HCT116 (cell line): Measurements from ENCODE around the gene RNF225. TPM values are rescaled to one million over a fixed set of nuclear protein-coding genes. Genes with fewer than 3 reads are reported as not detected.

Experiments
- ATAC-seq: fragments of 200-7000 bp; cut with Tn5 transposase; 2 replicates; pipeline ENCODE4 v1.9.1; 2020; ENCODE audit warnings: mild to moderate bottlenecking, moderate library complexity
- BruUV-seq: library from RNA; stranded (reverse); fragments of 400-500 nt; replicated peaks from 2 replicates; lab custom pipeline; 2021; lab: Mats Ljungman, UMichigan
- CTCF ChIA-PET: fragments of 300-600 bp; sonication (Branson Sonifier 250); formaldehyde crosslinking; loops from one replicate; lab custom pipeline; 2021; ENCODE audit warnings: antibody characterized with exemption; lab: Charles Lee
- POLR2A ChIA-PET: fragments of 300-600, 350-600 bp; sonication (Branson Sonifier 250); formaldehyde crosslinking; loops from one replicate; lab custom pipeline; 2021; ENCODE audit warnings: antibody characterized with exemption; lab: Charles Lee
- RAD21 ChIA-PET, 2 experiments: fragments of 300-600 bp; sonication (Branson Sonifier 250); formaldehyde crosslinking; loops; one replicate each; lab custom pipeline; 2023; ENCODE audit warnings: low total read pairs in 2 of 2; ENCODE audit not compliant: uncharacterized antibody in 2 of 2, unreplicated experiment in 2 of 2, low non-redundant PET in 1 of 2; lab: Charles Lee
- DNase-seq: peaks from one replicate; pipeline ENCODE4 v3.0.0-alpha.2; 2010; ENCODE audit warnings: low read depth, low spot score
- H2AFZ ChIP-seq: fragments of 200-600 bp; shearing (Covaris generic), sonication (generic); 2 replicates; pipeline ENCODE4 v1.6.1; 2017; ENCODE audit warnings: low read depth, mixed run types, mixed read lengths, antibody characterized with exemption, low read length; ENCODE audit not compliant: poor library complexity, severe bottlenecking
- H3K27ac ChIP-seq: 2 replicates; pipeline ENCODE4 v1.5.1; 2012; ENCODE audit warnings: low read depth, low read length
- H3K27me3 ChIP-seq: fragments of 200-600 bp; sonication (generic); 2 replicates; pipeline ENCODE4 v1.6.1; 2016; ENCODE audit warnings: mixed run types, low read length, mixed read lengths; ENCODE audit not compliant: insufficient read depth
- H3K36me3 ChIP-seq, 2 experiments: fragments of 200-500 bp in 1 of 2; fragments of 200-600 bp in 1 of 2; sonication (Bioruptor generic) in 1 of 2; sonication (generic) in 1 of 2; 2 replicates each; pipeline versions ENCODE4 v1.5.1 to v1.6.1; 2014 to 2016; ENCODE audit warnings: low read length in 2 of 2, inconsistent platforms in 1 of 2, mixed read lengths in 1 of 2, mixed run types in 1 of 2; ENCODE audit not compliant: insufficient read depth in 2 of 2, control insufficient read depth in 1 of 2
- H3K4me1 ChIP-seq, 2 experiments: fragments of 200-600 bp in 1 of 2; sonication (generic) in 1 of 2; 2 replicates each; pipeline versions ENCODE4 v1.5.1 to v1.6.1; 2012 to 2017; ENCODE audit warnings: low read length in 2 of 2, inconsistent platforms in 1 of 2, mild to moderate bottlenecking in 1 of 2, mixed read lengths in 1 of 2, mixed run types in 1 of 2, moderate library complexity in 1 of 2; ENCODE audit not compliant: insufficient read depth in 2 of 2, control insufficient read depth in 1 of 2
- H3K4me2 ChIP-seq: fragments of 200-600 bp; sonication (generic); 2 replicates; pipeline ENCODE4 v1.6.1; 2017; ENCODE audit warnings: mixed run types, low read length, mixed read lengths
- H3K4me3 ChIP-seq, 2 experiments: fragments of 200-600 bp in 1 of 2; sonication (generic) in 1 of 2; replicated peaks in 1 of 2; 2 replicates each; pipeline ENCODE4 v1.5.1; 2011 to 2016; ENCODE audit warnings: low read length in 2 of 2, control low read depth in 1 of 2, low read depth in 1 of 2, mild to moderate bottlenecking in 1 of 2, mixed read lengths in 1 of 2, mixed run types in 1 of 2
- H3K79me2 ChIP-seq: fragments of 200-600 bp; sonication (generic); 2 replicates; pipeline ENCODE4 v1.6.1; 2017; ENCODE audit warnings: mild to moderate bottlenecking, mixed run types, low read length, moderate library complexity, mixed read lengths; ENCODE audit not compliant: insufficient read depth
- H3K9ac ChIP-seq: fragments of 200-600 bp; sonication (generic); 2 replicates; pipeline ENCODE4 v1.6.1; 2016; ENCODE audit warnings: low read length, mixed read lengths
- H3K9me2 ChIP-seq: fragments of 200-600 bp; sonication (generic), shearing (Covaris generic); 2 replicates; pipeline ENCODE4 v1.6.1; 2017; ENCODE audit warnings: mixed run types, mild to moderate bottlenecking, moderate library complexity; ENCODE audit not compliant: insufficient read depth
- H3K9me3 ChIP-seq, 2 experiments: fragments of 200-500 bp in 1 of 2; fragments of 200-600 bp in 1 of 2; sonication (Bioruptor generic) in 1 of 2; sonication (generic) in 1 of 2; 2 replicates each; pipeline ENCODE4 v1.6.1; 2014 to 2017; ENCODE audit warnings: low read length in 2 of 2, mixed read lengths in 2 of 2, inconsistent platforms in 1 of 2, low read depth in 1 of 2, mild to moderate bottlenecking in 1 of 2, mixed run types in 1 of 2, moderate library complexity in 1 of 2; ENCODE audit not compliant: control insufficient read depth in 1 of 2, insufficient read depth in 1 of 2
- H4K20me1 ChIP-seq: fragments of 200-600 bp; sonication (generic), shearing (Covaris generic); 2 replicates; pipeline ENCODE4 v1.6.1; 2017; ENCODE audit warnings: mixed run types, mild to moderate bottlenecking, moderate library complexity; ENCODE audit not compliant: insufficient read depth
- CBX3 ChIP-seq: IDR thresholded peaks from 2 replicates; pipeline ENCODE4 v1.6.1; 2012; ENCODE audit warnings: low read depth
- EZH2 ChIP-seq: fragments of 200-600 bp; sonication (generic); IDR thresholded peaks from 2 replicates; pipeline ENCODE4 v1.6.1; 2017; ENCODE audit warnings: antibody characterized with exemption, mixed run types
- EZH2phosphoT487 ChIP-seq: fragments of 200-600 bp; IDR thresholded peaks from 2 replicates; pipeline ENCODE4 v1.6.1; 2018; ENCODE audit warnings: antibody characterized with exemption, borderline replicate concordance
- RAD21 ChIP-seq: IDR thresholded peaks from 2 replicates; pipeline ENCODE4 v1.6.1; 2012; ENCODE audit warnings: low read depth, mild to moderate bottlenecking
- SIN3A ChIP-seq: IDR thresholded peaks from 2 replicates; pipeline ENCODE4 v1.6.1; 2012; ENCODE audit warnings: low read depth
- SP1 ChIP-seq: IDR thresholded peaks from 2 replicates; pipeline ENCODE4 v1.6.1; 2012; ENCODE audit warnings: low read depth
- SRF ChIP-seq: IDR thresholded peaks from 2 replicates; pipeline ENCODE4 v1.6.1; 2012; ENCODE audit warnings: low read depth
- YY1 ChIP-seq: IDR thresholded peaks from 2 replicates; pipeline ENCODE4 v1.6.1; 2011; ENCODE audit warnings: low read length, low read depth, moderate library complexity, mild to moderate bottlenecking; ENCODE audit not compliant: insufficient replicate concordance; ENCODE audit errors: extremely low read depth
- ZFX ChIP-seq: fragments of 450-650 bp; IDR thresholded peaks from 2 replicates; pipeline ENCODE4 v1.6.1; 2017
- ZNF274 ChIP-seq: fragments of 200-500 bp; sonication (Bioruptor generic); IDR thresholded peaks from 2 replicates; pipeline ENCODE4 v1.6.1; 2014; ENCODE audit warnings: mild to moderate bottlenecking, low read depth, low read length, inconsistent platforms
- intact Hi-C: fragments of 100-400 bp; cut with micrococcal nuclease; formaldehyde crosslinking; loops from 2 replicates; pipeline ENCODE4 v1.10.0; 2022
- total RNA-seq: library from RNA; stranded (reverse); gene quantifications from one replicate; pipeline ENCODE4 v1.2.1, GENCODE V29; 2021; ENCODE audit not compliant: unreplicated experiment

RNF225 gene
- total RNA-seq, 1 experiment from 2014 or later, result 1.2 TPM

- H4K20me1 ChIP-seq, result no peaks in the 10 kb centered on the region
- TF ChIP-seq RAD21, result no peak
- BruUV-seq, result no TSS peak
- no peaks in the 10 kb centered on the region for H3K9me3 ChIP-seq
- H3K4me1 ChIP-seq, result no peaks in the 10 kb centered on the region
- H3K4me3 ChIP-seq, result no peak overlapping the region
- H3K36me3 ChIP-seq, result no peaks in the 10 kb centered on the region
- H3K27ac ChIP-seq, result no peak overlapping the region
- ChIA-PET CTCF (no interaction called here), RAD21 (no interaction called here), POLR2A (interaction anchor here (1.9 kb wide), 1 partner anchor 7 kb away, joined by 6 read pairs; the partner anchor contains the start of gene ZNF497)
- no peaks in the 10 kb centered on the region for H3K79me2 ChIP-seq
- no peaks in the 10 kb centered on the region for H3K9me2 ChIP-seq
- H3K27me3 ChIP-seq, result no peaks in the 10 kb centered on the region
- H2AFZ ChIP-seq, result no peak overlapping the region
- ATAC-seq, result no peak
- intact Hi-C loops, result no loop called here
- no peak overlapping the region for H3K4me2 ChIP-seq
- no peak for DNase-seq
- no peak overlapping the region for H3K9ac ChIP-seq
These were observed 40.1 kb upstream of the RNF225 start for GRCh38 chr19:58355215-58355796.

- POLR2A ChIA-PET, result no interaction called here
- no peak for TF ChIP-seq ZFX
- TF ChIP-seq YY1, result no peak
- TF ChIP-seq SIN3A, result no peak
- TF ChIP-seq EZH2, result no peak
- no peak for TF ChIP-seq CBX3
- TF ChIP-seq SP1, result no peak
- no peak for TF ChIP-seq ZNF274
- no peak for TF ChIP-seq EZH2phosphoT487
- no peak for TF ChIP-seq RAD21
- no peak for TF ChIP-seq SRF
- TF ChIP-seq, all 23 proteins: peak for 0
- BruUV-seq, result no TSS peak
- H3K36me3 ChIP-seq, result no peaks in the 10 kb centered on the region
- CTCF ChIA-PET, result no interaction called here
- intact Hi-C loops, result no loop called here
- H3K27me3 ChIP-seq, result no peaks in the 10 kb centered on the region
- no peaks in the 10 kb centered on the region for H3K9me3 ChIP-seq
- H3K27ac ChIP-seq, result no peak overlapping the region
- H3K79me2 ChIP-seq, result no peaks in the 10 kb centered on the region
- no peak overlapping the region for H3K9ac ChIP-seq
- H4K20me1 ChIP-seq, result no peaks in the 10 kb centered on the region
- no peak overlapping the region for H2AFZ ChIP-seq
- DNase-seq, result no peak
- no peaks in the 10 kb centered on the region for H3K9me2 ChIP-seq
- RAD21 ChIA-PET, result no interaction called here
- no peak for ATAC-seq
- H3K4me3 ChIP-seq, result no peak overlapping the region
- H3K4me1 ChIP-seq, result peaks cover 2% of the 10 kb centered on the region in 2 experiments; a peak in 3 of 4 replicates
- H3K4me2 ChIP-seq, result no peak overlapping the region
These were observed 39.3 kb upstream of the RNF225 start for GRCh38 chr19:58355908-58356765.
